Measurements from ENCODE around the gene TRMT10B.
"Not testable (repeated sequence)": the region's sequence is repeated elsewhere in the genome, so short reads cannot be mapped to it uniquely, and the experiment has no call there.

The TRMT10B gene

DNA sequence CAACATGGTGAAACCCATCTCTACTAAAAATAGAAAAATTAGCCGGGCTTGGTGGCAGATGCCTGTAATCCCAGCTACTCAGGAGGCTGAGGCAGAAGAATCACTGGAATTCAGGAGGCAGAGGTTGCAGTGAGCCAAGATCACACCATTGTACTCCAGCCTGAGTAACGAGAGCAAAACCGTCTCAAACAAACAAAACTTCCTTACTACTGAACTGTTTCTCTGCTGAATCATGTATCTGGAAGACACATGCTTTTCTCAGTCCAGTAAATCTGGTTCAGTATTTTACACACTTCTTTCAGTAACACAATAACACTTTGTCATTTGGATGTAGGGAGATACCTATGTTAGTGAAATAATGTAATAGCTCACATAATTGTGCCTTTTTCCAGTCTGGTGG, 7.9 kb downstream of the TRMT10B start:
- no peak overlapping the region for H3K4me2 ChIP-seq (ENCODE audit: low read length)
- no peak for TF ChIP-seq EZH2phosphoT487 (IDR thresholded peaks at IDR 0.05; ENCODE audit: borderline replicate concordance, low read length)
- TF ChIP-seq, protein P1, sequence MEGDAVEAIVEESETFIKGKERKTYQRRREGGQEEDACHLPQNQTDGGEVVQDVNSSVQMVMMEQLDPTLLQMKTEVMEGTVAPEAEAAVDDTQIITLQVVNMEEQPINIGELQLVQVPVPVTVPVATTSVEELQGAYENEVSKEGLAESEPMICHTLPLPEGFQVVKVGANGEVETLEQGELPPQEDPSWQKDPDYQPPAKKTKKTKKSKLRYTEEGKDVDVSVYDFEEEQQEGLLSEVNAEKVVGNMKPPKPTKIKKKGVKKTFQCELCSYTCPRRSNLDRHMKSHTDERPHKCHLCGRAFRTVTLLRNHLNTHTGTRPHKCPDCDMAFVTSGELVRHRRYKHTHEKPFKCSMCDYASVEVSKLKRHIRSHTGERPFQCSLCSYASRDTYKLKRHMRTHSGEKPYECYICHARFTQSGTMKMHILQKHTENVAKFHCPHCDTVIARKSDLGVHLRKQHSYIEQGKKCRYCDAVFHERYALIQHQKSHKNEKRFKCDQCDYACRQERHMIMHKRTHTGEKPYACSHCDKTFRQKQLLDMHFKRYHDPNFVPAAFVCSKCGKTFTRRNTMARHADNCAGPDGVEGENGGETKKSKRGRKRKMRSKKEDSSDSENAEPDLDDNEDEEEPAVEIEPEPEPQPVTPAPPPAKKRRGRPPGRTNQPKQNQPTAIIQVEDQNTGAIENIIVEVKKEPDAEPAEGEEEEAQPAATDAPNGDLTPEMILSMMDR (IDR thresholded peaks at IDR 0.05; ENCODE audit: low read depth, low read length, poor library complexity, severe bottlenecking), result no peak
- H3K36me3 ChIP-seq (ENCODE audit: control insufficient read depth, low read length), result no peaks in the 10 kb centered on the region
- no peaks in the 10 kb centered on the region for H3K9me3 ChIP-seq (ENCODE audit: control insufficient read depth, insufficient read depth, low read length)
- H3K9me2 ChIP-seq (replicated peaks; ENCODE audit: control insufficient read depth, low read length), result no peaks in the 10 kb centered on the region
- no peaks in the 10 kb centered on the region for H3K27me3 ChIP-seq (ENCODE audit: control insufficient read depth, low read length)
- no peak overlapping the region for H3K4me3 ChIP-seq (ENCODE audit: low read length)
- H4K20me1 ChIP-seq (ENCODE audit: control insufficient read depth, insufficient read depth, low read depth, low read length), result no peaks in the 10 kb centered on the region
- H3K27ac ChIP-seq (ENCODE audit: low read depth, low read length), result no peak overlapping the region
- no peaks in the 10 kb centered on the region for H3K79me2 ChIP-seq (ENCODE audit: control insufficient read depth, low read length)
- no peaks in the 10 kb centered on the region for H3F3A ChIP-seq (ENCODE audit: control insufficient read depth, insufficient read depth)
- H3K4me1 ChIP-seq (ENCODE audit: control insufficient read depth, low read length), result no peaks in the 10 kb centered on the region

GRCh38 chr9:37765263-37765662, 11.7 kb downstream of the TRMT10B start:
- not testable (repeated sequence) for H3K4me3 ChIP-seq (ENCODE audit: low read length); H4K20me1 ChIP-seq (ENCODE audit: control insufficient read depth, insufficient read depth, low read depth, low read length); H3K79me2 ChIP-seq (ENCODE audit: control insufficient read depth, low read length); H3K4me1 ChIP-seq (ENCODE audit: control insufficient read depth, low read length); H3K9me2 ChIP-seq (replicated peaks; ENCODE audit: control insufficient read depth, low read length); H3F3A ChIP-seq (ENCODE audit: control insufficient read depth, insufficient read depth); H3K27ac ChIP-seq (ENCODE audit: low read depth, low read length); H3K27me3 ChIP-seq (ENCODE audit: control insufficient read depth, low read length); H3K36me3 ChIP-seq (ENCODE audit: control insufficient read depth, low read length); H3K9me3 ChIP-seq (ENCODE audit: control insufficient read depth, insufficient read depth, low read length); H3K4me2 ChIP-seq (ENCODE audit: low read length)

DNA sequence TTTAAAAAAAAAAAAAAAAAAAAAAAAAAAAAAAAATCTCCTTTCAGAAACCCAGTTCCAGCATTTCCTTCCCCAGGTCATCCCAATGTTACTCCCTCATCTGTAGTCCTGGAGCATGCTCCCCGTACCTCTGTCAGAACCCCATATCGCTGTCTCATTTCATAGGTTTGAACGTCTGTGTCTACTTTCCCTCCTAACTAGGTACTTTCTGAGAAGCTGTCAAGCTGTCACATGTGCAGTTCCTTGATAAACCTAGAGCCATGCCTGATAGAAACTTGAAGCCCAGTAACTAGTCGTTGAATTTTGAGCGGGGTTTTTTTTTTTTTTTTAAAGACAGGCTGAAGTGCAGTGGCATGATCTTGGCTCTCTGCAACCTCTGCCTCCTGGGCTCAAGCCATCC, 15.7 kb downstream of the TRMT10B start:
- H3K27me3 ChIP-seq (ENCODE audit: control insufficient read depth, low read length), result no peaks in the 10 kb centered on the region
- H3K4me3 ChIP-seq (ENCODE audit: low read length), result no peak overlapping the region
- H3K27ac ChIP-seq (ENCODE audit: low read depth, low read length), result no peak overlapping the region
- H3K4me2 ChIP-seq (ENCODE audit: low read length), result no peak overlapping the region
- H3K4me1 ChIP-seq (ENCODE audit: control insufficient read depth, low read length), result no peaks in the 10 kb centered on the region
- no peaks in the 10 kb centered on the region for H3K9me3 ChIP-seq (ENCODE audit: control insufficient read depth, insufficient read depth, low read length)
- no peak for TF ChIP-seq EZH2phosphoT487 (IDR thresholded peaks at IDR 0.05; ENCODE audit: borderline replicate concordance, low read length)
- TF ChIP-seq, protein P1 (IDR thresholded peaks at IDR 0.05; ENCODE audit: low read depth, low read length, poor library complexity, severe bottlenecking), result no peak
- H3F3A ChIP-seq (ENCODE audit: control insufficient read depth, insufficient read depth), result 0 out of 2 replicates have a peak, but pooled peaks cover 2% of the 10 kb centered on the region
- H3K9me2 ChIP-seq (replicated peaks; ENCODE audit: control insufficient read depth, low read length), result no peaks in the 10 kb centered on the region
- no peaks in the 10 kb centered on the region for H4K20me1 ChIP-seq (ENCODE audit: control insufficient read depth, insufficient read depth, low read depth, low read length)
- H3K36me3 ChIP-seq (ENCODE audit: control insufficient read depth, low read length), result no peaks in the 10 kb centered on the region
- no peaks in the 10 kb centered on the region for H3K79me2 ChIP-seq (ENCODE audit: control insufficient read depth, low read length)

DNA sequence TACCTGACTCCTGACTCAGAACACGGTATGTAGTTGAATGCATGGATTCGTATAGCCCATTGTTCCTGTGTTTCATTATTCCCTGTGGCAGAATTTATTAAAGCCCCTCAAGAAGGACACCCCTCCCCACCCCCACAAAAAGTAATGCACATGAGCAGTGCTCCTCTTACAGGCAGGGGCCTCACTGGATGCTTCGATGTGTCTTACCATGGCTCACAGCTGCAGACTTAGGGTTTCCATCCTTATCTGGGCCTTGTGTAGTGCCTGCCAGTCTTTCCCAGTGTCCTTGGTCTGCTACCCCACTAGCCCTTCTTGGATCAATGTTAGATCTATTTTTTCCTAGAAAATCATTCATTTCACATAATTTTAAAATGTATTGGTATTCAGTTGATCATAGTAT, 16.4 kb downstream of the TRMT10B start:
- Histone ChIP-seq H3K27ac (ENCODE audit: low read depth, low read length) (no peak overlapping the region), H3K4me2 (ENCODE audit: low read length) (no peak overlapping the region), H3K36me3 (ENCODE audit: control insufficient read depth, low read length) (0 out of 2 replicates have a peak, but pooled peaks cover 2% of the 10 kb centered on the region), H3K9me2 (replicated peaks; ENCODE audit: control insufficient read depth, low read length) (no peaks in the 10 kb centered on the region), H3K4me3 (ENCODE audit: low read length) (no peak overlapping the region), H3K79me2 (ENCODE audit: control insufficient read depth, low read length) (no peaks in the 10 kb centered on the region), H4K20me1 (ENCODE audit: control insufficient read depth, insufficient read depth, low read depth, low read length) (no peaks in the 10 kb centered on the region), H3K4me1 (ENCODE audit: control insufficient read depth, low read length) (no peaks in the 10 kb centered on the region), H3K27me3 (ENCODE audit: control insufficient read depth, low read length) (no peaks in the 10 kb centered on the region), H3F3A (ENCODE audit: control insufficient read depth, insufficient read depth) (0 out of 2 replicates have a peak, but pooled peaks cover 2% of the 10 kb centered on the region), H3K9me3 (ENCODE audit: control insufficient read depth, insufficient read depth, low read length) (no peaks in the 10 kb centered on the region)
- TF ChIP-seq, protein P1 (IDR thresholded peaks at IDR 0.05; ENCODE audit: low read depth, low read length, poor library complexity, severe bottlenecking), result no peak
- TF ChIP-seq EZH2phosphoT487 (IDR thresholded peaks at IDR 0.05; ENCODE audit: borderline replicate concordance, low read length), result no peak
